B cell (primary cell): ENCODE data around the gene GON7. TPM values are rescaled to one million over a fixed set of nuclear protein-coding genes. Genes with fewer than 3 reads are reported as not detected.

Source experiments
- ATAC-seq: fragments of 200-7000 bp; cut with Tn5 transposase; one replicate; pipeline ENCODE4 v1.10.0; 2021; ENCODE audit warnings: low read depth, mild to moderate bottlenecking, moderate number of reproducible peaks, moderate library complexity
- CTCF ChIA-PET: fragments of 350-600 bp; sonication (Branson Sonifier 250); formaldehyde crosslinking; loops from one replicate; lab custom pipeline; 2021; ENCODE audit warnings: antibody characterized with exemption, inconsistent platforms; lab: Charles Lee
- POLR2A ChIA-PET: fragments of 350-600 bp; sonication (Branson Sonifier 250); formaldehyde crosslinking; loops from one replicate; lab custom pipeline; 2021; ENCODE audit warnings: antibody characterized with exemption; lab: Charles Lee
- DNase-seq: peaks from one replicate; pipeline ENCODE4 v3.0.0; 2013
- H2AFZ ChIP-seq: 2 replicates; pipeline ENCODE4 v1.6.1; 2012; ENCODE audit warnings: mild to moderate bottlenecking, low read depth, low read length; ENCODE audit not compliant: insufficient read depth, poor library complexity, severe bottlenecking
- H3K27ac ChIP-seq, 2 donors: 1 replicate in 1 of 2; 2 replicates in 1 of 2; pipeline ENCODE4 v1.5.1; 2012 to 2013; ENCODE audit warnings: low read length in 2 of 2, mild to moderate bottlenecking in 2 of 2, moderate library complexity in 1 of 2
- H3K27me3 ChIP-seq, 4 experiments: fragments of 200-600 bp in 1 of 4; sonication (generic) in 1 of 4; replicated peaks in 1 of 4; 1 replicate in 2 of 4; 2 replicates in 2 of 4; pipeline versions ENCODE4 v1.6.1 to v1.7.0; 2013 to 2016; ENCODE audit warnings: low read length in 3 of 4, mild to moderate bottlenecking in 2 of 4, mixed read lengths in 1 of 4, moderate library complexity in 1 of 4; ENCODE audit not compliant: insufficient read depth in 4 of 4, control insufficient read depth in 3 of 4; ENCODE audit errors: control extremely low read depth in 1 of 4
- H3K36me3 ChIP-seq, 2 experiments: replicated peaks in 1 of 2; 1 replicate in 1 of 2; 2 replicates in 1 of 2; pipeline versions ENCODE4 v1.6.1 to v1.7.1; 2013; ENCODE audit warnings: low read length in 1 of 2; ENCODE audit not compliant: insufficient read depth in 2 of 2, control insufficient read depth in 1 of 2; ENCODE audit errors: control extremely low read depth in 1 of 2, extremely low read depth in 1 of 2
- H3K4me1 ChIP-seq, 2 donors: fragments of 200-600 bp in 1 of 2; sonication (generic) in 1 of 2; 1 replicate in 1 of 2; 2 replicates in 1 of 2; pipeline versions ENCODE4 v1.5.1 to v1.6.1; 2013 to 2017; ENCODE audit warnings: low read length in 2 of 2; ENCODE audit not compliant: control insufficient read depth in 2 of 2, insufficient read depth in 2 of 2
- H3K4me2 ChIP-seq: replicated peaks from 2 replicates; pipeline ENCODE3; 2012; ENCODE audit warnings: mild to moderate bottlenecking, low read depth, low read length; ENCODE audit not compliant: poor library complexity, severe bottlenecking
- H3K4me3 ChIP-seq, 5 experiments: fragments of 200-600 bp in 1 of 5; sonication (generic) in 1 of 5; 1 replicate in 3 of 5; 2 replicates in 2 of 5; pipeline versions ENCODE4 v1.5.1 to v1.7.0; 2011 to 2016; ENCODE audit warnings: low read length in 4 of 5, mild to moderate bottlenecking in 4 of 5, low read depth in 2 of 5, control low read depth in 1 of 5, moderate library complexity in 1 of 5; ENCODE audit not compliant: insufficient read depth in 1 of 5; ENCODE audit errors: control extremely low read depth in 1 of 5, extremely low read depth in 1 of 5
- H3K79me2 ChIP-seq: fragments of 200-600 bp; sonication (generic); one replicate; pipeline ENCODE4 v1.6.0; 2016; ENCODE audit warnings: low read length; ENCODE audit not compliant: control insufficient read depth, insufficient read depth
- H3K9ac ChIP-seq: fragments of 200-600 bp; sonication (generic); 2 replicates; pipeline ENCODE4 v1.6.1; 2017; ENCODE audit warnings: mild to moderate bottlenecking, low read length, moderate library complexity
- H3K9me3 ChIP-seq, 3 donors: one replicate each; pipeline versions ENCODE4 v1.6.1 to v1.7.1; 2013; ENCODE audit warnings: low read length in 2 of 3; ENCODE audit not compliant: control insufficient read depth in 2 of 3, insufficient read depth in 1 of 3; ENCODE audit errors: control extremely low read depth in 1 of 3
- H4K20me1 ChIP-seq: 2 replicates; pipeline ENCODE4 v1.6.0; 2012; ENCODE audit warnings: mild to moderate bottlenecking, low read length; ENCODE audit not compliant: insufficient read depth, control insufficient read depth, poor library complexity, severe bottlenecking
- H3K27ac Mint-ChIP-seq: one replicate; pipeline ENCODE4 v1.8.0; 2021; ENCODE audit warnings: mixed read lengths
- H3K27me3 Mint-ChIP-seq: one replicate; pipeline ENCODE4 v1.8.0; 2021; ENCODE audit warnings: mixed read lengths
- H3K4me1 Mint-ChIP-seq: one replicate; pipeline ENCODE4 v1.8.0; 2021; ENCODE audit warnings: mixed read lengths
- H3K4me3 Mint-ChIP-seq: one replicate; pipeline ENCODE4 v1.8.0; 2021; ENCODE audit warnings: mixed read lengths
- H3K9me3 Mint-ChIP-seq: one replicate; pipeline ENCODE4 v1.8.0; 2022; ENCODE audit warnings: mixed read lengths; ENCODE audit not compliant: insufficient read depth
- CTCF ChIP-seq: fragments of 200-600 bp; IDR thresholded peaks from one replicate; pipeline ENCODE4 v1.8.0; 2022; ENCODE audit warnings: antibody characterized with exemption, mild to moderate bottlenecking
- EZH2 ChIP-seq: IDR thresholded peaks from 2 replicates; pipeline ENCODE4 v1.6.1; 2012; ENCODE audit warnings: borderline replicate concordance, low read depth, mild to moderate bottlenecking, moderate library complexity, low read length; ENCODE audit not compliant: insufficient read depth, poor library complexity, severe bottlenecking
- WGBS: methylation state at CpG from one replicate; pipeline ENCODE4 v1.1.5; 2013; ENCODE audit warnings: missing lambda C conversion rate; ENCODE audit not compliant: insufficient coverage; 5-methylcytosine and 5-hydroxymethylcytosine counted together
- intact Hi-C: fragments of 100-400 bp; cut with micrococcal nuclease; formaldehyde crosslinking; loops from one replicate; pipeline ENCODE4 v1.10.0; 2022
- polyA plus RNA-seq: library from polyadenylated mRNA; depleted of rRNA; stranded (reverse); fragments of >200 nt; gene quantifications from 2 replicates; pipeline ENCODE4 v1.2.3, GENCODE V29; 2012
- total RNA-seq, 2 donors: library from RNA; stranded (reverse); fragments of 120-200 nt in 1 of 2; gene quantifications; 1 replicate in 1 of 2; 2 replicates in 1 of 2; pipeline versions ENCODE4 v1.2.3 to v1.2.4, GENCODE V29; 2013 to 2022

Gene GON7
- total and polyA plus RNA-seq, 2 donors (not counting 1 experiment from before 2014, with no cell fraction given) = 4.3 to 8.9 TPM

GRCh38 chr14:93245764-93246420 lies 39.0 kb upstream of the GON7 start:
- no peak overlapping the region for H3K4me3 Mint-ChIP-seq
- Histone ChIP-seq H4K20me1 (no peaks in the 10 kb centered on the region), H3K9ac (no peak overlapping the region), H3K9me3 (no peaks in the 10 kb centered on the region), H3K36me3 (peaks cover 22 to 77% of the 10 kb centered on the region in 2 experiments), H3K4me2 (no peak overlapping the region), H3K27me3 (no peaks in the 10 kb centered on the region), H3K27ac (no peak overlapping the region), H3K4me3 (no peak overlapping the region), H3K79me2 (no peaks in the 10 kb centered on the region), H2AFZ (no peak overlapping the region), H3K4me1 (peaks cover 0 to 5% of the 10 kb centered on the region in 2 donors)
- peaks cover 3% of the 10 kb centered on the region for H3K4me1 Mint-ChIP-seq
- DNase-seq (no peak), ATAC-seq (no peak)
- no peaks in the 10 kb centered on the region for H3K9me3 Mint-ChIP-seq
- 97% methylated on average over 9 of the region's 10 CpGs for WGBS
- H3K27ac Mint-ChIP-seq = no peak overlapping the region
- intact Hi-C loops = loop anchor here (10.0 kb wide), 1 partner anchor 69 kb away; no protein-coding TSS in a partner anchor
- POLR2A ChIA-PET = interaction anchor here (0.6 kb wide), 1 partner anchor 9 kb away, joined by 9 read pairs; no protein-coding TSS in a partner anchor
- TF ChIP-seq CTCF = no peak
- TF ChIP-seq EZH2 = no peak
- no peaks in the 10 kb centered on the region for H3K27me3 Mint-ChIP-seq
- CTCF ChIA-PET = interaction anchor here (0.7 kb wide), 1 partner anchor 719 kb away, joined by 3 read pairs; no protein-coding TSS in a partner anchor

GRCh38 chr14:93240678-93241000 lies 33.8 kb upstream of the GON7 start:
- Histone ChIP-seq H2AFZ (no peak overlapping the region), H3K9me3 (no peaks in the 10 kb centered on the region), H3K4me2 (no peak overlapping the region), H4K20me1 (no peaks in the 10 kb centered on the region), H3K27ac (no peak overlapping the region), H3K4me1 (no peaks in the 10 kb centered on the region), H3K36me3 (peaks cover 12 to 43% of the 10 kb centered on the region in 2 experiments), H3K27me3 (no peaks in the 10 kb centered on the region), H3K9ac (no peak overlapping the region), H3K4me3 (no peak overlapping the region), H3K79me2 (no peaks in the 10 kb centered on the region)
- H3K9me3 Mint-ChIP-seq = no peaks in the 10 kb centered on the region
- no peaks in the 10 kb centered on the region for H3K27me3 Mint-ChIP-seq
- 94% methylated on average over 2 of the region's 3 CpGs for whole genome bisulfite sequencing
- POLR2A ChIA-PET = no interaction called here
- H3K27ac Mint-ChIP-seq = no peak overlapping the region
- CTCF ChIA-PET = interaction anchor here (0.7 kb wide), 1 partner anchor 24 kb away, joined by 5 read pairs; no protein-coding TSS in a partner anchor
- intact Hi-C loops = loop anchor here (10.0 kb wide), 1 partner anchor 74 kb away; no protein-coding TSS in a partner anchor
- TF ChIP-seq EZH2 (no peak), CTCF (no peak)
- no peak overlapping the region for H3K4me3 Mint-ChIP-seq
- DNase-seq (no peak), ATAC-seq (no peak)
- no peaks in the 10 kb centered on the region for H3K4me1 Mint-ChIP-seq
